ENCODE data around the gene LSM7.

LSM7 gene

GRCh38 chr19:2296141-2296540 is 32.2 kb downstream of the LSM7 start:
- Mint-ChIP-seq H3K4me3 (no peak overlapping the region), H3K27me3 (ENCODE audit: low read depth) (peaks cover 2% of the 10 kb centered on the region), H3K9me3 (no peaks in the 10 kb centered on the region), H3K36me3 (ENCODE audit: low read depth) (peaks cover 17% of the 10 kb centered on the region), H3K4me1 (ENCODE audit: low read depth) (peaks cover 2% of the 10 kb centered on the region), H3K27ac (no peak overlapping the region)
- no peak for DNase-seq (ENCODE audit: low spot score)

GRCh38 chr19:2294687-2295335 is 33.6 kb downstream of the LSM7 start:
- Mint-ChIP-seq H3K36me3 (ENCODE audit: low read depth) (peaks cover 23% of the 10 kb centered on the region), H3K27me3 (ENCODE audit: low read depth) (no peaks in the 10 kb centered on the region), H3K27ac (no peak overlapping the region), H3K4me1 (ENCODE audit: low read depth) (peaks cover 2% of the 10 kb centered on the region), H3K9me3 (no peaks in the 10 kb centered on the region), H3K4me3 (no peak overlapping the region)
- DNase-seq (ENCODE audit: low spot score), result no peak

GRCh38 chr19:2291185-2291751 is 37.1 kb downstream of the LSM7 start:
- no peaks in the 10 kb centered on the region for H3K27me3 Mint-ChIP-seq (ENCODE audit: low read depth)
- peaks cover 26% of the 10 kb centered on the region for H3K36me3 Mint-ChIP-seq (ENCODE audit: low read depth)
- H3K4me3 Mint-ChIP-seq, result peak overlapping the region; percentile 79
- H3K27ac Mint-ChIP-seq, result no peak overlapping the region
- peaks cover 17% of the 10 kb centered on the region for H3K4me1 Mint-ChIP-seq (ENCODE audit: low read depth)
- DNase-seq (ENCODE audit: low spot score), result no peak
- H3K9me3 Mint-ChIP-seq, result no peaks in the 10 kb centered on the region

DNA sequence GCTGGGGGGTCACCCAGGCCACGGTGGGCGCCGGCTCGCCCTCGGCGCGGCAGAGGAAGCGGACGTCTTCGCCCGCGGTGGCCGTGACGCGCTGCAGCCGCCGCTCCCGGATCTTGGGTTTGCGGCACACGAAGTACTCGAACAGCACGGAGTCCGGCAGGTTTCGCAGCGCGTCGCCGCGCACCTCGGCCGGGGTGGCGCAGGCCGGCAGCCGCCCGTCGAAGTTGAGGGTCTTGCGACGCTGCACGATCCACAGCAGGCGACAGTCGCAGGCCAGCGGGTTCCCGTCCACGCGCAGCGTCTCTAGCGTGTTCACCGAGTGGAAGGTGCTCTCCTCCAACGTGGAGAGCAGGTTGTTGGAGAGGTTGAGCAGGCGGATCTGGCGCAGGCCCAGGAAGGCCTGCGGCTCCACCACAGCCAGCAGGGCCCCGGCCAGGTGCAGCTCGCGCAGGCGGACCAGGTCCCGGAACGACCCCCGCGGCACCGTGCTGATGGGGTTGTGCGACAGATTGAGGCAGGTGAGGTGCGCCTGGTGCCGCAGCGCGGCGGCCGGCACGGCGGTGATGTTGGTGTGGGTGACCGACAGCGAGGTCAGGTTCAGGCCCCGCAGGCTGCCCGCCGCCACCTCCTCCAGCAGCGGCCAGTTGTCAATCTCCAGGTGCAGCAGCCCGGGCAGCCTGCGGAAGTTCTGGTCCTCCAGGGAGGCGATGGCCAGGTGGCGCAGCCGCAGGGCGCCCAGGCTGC is 37.8 kb downstream of the LSM7 start:
- Mint-ChIP-seq H3K27me3 (ENCODE audit: low read depth) (no peaks in the 10 kb centered on the region), H3K27ac (peak overlapping the region; percentile 77), H3K4me1 (ENCODE audit: low read depth) (peaks cover 17% of the 10 kb centered on the region), H3K4me3 (peak overlapping the region; percentile 79), H3K9me3 (no peaks in the 10 kb centered on the region), H3K36me3 (ENCODE audit: low read depth) (peaks cover 26% of the 10 kb centered on the region)
- DNase-seq (ENCODE audit: low spot score), result no peak

- Mint-ChIP-seq H3K27me3 (ENCODE audit: low read depth) (no peaks in the 10 kb centered on the region), H3K4me3 (peak overlapping the region; percentile 89), H3K36me3 (ENCODE audit: low read depth) (peaks cover 24% of the 10 kb centered on the region), H3K4me1 (ENCODE audit: low read depth) (peaks cover 17% of the 10 kb centered on the region), H3K9me3 (no peaks in the 10 kb centered on the region), H3K27ac (peak overlapping the region; percentile 98)
- DNase-seq (ENCODE audit: low spot score), result peak; percentile 61
These were observed 38.5 kb downstream of the LSM7 start for GRCh38 chr19:2289714-2290435.

DNA sequence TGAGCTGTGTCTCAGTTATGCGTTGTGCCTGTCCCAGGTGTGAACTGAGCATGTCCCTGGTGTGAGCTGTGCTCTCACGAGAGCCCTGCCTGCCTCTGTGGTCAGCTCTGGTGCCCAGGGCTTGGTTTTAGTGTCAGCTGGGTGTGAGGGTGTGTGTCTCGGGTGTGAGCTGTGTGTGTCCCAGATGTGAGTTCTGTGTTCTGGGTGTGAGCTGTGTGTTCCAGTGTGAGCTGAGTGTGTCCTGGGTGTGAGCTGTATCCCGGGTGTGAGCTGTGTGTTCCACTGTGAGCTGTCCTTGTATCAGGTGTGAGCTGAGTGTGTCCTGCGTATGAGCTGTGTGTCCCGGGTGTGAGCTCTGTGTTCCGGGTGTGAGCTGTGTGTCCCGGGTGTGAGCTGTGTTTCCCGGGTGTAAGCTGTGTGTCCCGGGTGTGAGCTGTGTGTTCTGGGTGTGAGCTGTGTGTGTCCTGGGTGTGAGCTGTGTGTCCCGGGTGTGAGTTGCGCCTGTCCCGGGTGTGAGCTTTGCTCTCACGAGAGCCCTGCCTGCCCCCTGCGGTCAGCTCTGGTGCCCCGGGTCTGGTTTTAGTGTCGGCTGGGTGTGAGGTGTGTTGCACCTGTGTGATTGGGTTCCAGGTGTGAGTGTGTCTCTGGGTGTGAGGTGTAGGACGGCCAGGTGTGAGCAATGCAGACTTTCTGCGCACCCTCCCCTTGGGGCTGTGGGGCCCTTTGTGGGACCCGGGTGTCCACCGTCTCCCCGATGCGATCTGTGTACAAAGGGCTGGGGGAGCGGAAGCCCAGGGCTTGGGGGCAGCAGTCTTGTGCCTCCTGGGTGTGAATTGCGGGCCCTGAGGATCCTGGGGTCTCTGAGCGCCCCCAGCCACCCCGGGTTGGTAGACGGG is 39.3 kb downstream of the LSM7 start:
- Mint-ChIP-seq H3K36me3 (ENCODE audit: low read depth) (peaks cover 21% of the 10 kb centered on the region), H3K9me3 (no peaks in the 10 kb centered on the region), H3K4me3 (peak overlapping the region; percentile 89), H3K27me3 (ENCODE audit: low read depth) (no peaks in the 10 kb centered on the region), H3K27ac (peak overlapping the region; percentile 98), H3K4me1 (ENCODE audit: low read depth) (peaks cover 17% of the 10 kb centered on the region)
- no peak for DNase-seq (ENCODE audit: low spot score)

DNA sequence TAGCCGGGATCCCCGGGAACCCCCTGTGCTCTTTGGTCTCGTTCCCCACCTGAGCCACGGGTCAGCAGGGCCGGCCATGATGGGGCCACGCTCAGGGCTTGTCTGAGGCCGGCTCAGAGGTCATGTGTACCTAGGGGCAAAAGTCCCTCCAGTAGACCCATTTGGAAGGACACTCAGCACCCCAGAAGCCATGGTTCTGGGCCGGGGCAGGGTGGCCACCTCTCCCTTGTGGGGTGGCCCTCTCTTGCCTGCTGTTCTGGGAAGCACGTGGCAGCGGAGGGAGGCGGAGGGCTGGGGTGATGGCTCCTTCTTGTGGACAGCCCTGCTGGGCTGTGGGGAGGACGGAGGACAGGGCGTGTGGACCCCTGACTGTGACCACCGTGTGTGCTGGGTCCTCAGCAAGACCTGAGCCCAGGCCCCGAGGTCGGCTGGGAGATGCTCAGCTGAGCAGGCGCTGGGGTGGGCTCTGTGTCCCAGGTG is 40.0 kb downstream of the LSM7 start:
- no peak for DNase-seq (ENCODE audit: low spot score)
- no peaks in the 10 kb centered on the region for H3K27me3 Mint-ChIP-seq (ENCODE audit: low read depth)
- peaks cover 15% of the 10 kb centered on the region for H3K4me1 Mint-ChIP-seq (ENCODE audit: low read depth)
- peak overlapping the region; percentile 89 for H3K4me3 Mint-ChIP-seq
- H3K9me3 Mint-ChIP-seq, result no peaks in the 10 kb centered on the region
- H3K27ac Mint-ChIP-seq, result peak overlapping the region; percentile 98
- H3K36me3 Mint-ChIP-seq (ENCODE audit: low read depth), result peaks cover 17% of the 10 kb centered on the region

DNA sequence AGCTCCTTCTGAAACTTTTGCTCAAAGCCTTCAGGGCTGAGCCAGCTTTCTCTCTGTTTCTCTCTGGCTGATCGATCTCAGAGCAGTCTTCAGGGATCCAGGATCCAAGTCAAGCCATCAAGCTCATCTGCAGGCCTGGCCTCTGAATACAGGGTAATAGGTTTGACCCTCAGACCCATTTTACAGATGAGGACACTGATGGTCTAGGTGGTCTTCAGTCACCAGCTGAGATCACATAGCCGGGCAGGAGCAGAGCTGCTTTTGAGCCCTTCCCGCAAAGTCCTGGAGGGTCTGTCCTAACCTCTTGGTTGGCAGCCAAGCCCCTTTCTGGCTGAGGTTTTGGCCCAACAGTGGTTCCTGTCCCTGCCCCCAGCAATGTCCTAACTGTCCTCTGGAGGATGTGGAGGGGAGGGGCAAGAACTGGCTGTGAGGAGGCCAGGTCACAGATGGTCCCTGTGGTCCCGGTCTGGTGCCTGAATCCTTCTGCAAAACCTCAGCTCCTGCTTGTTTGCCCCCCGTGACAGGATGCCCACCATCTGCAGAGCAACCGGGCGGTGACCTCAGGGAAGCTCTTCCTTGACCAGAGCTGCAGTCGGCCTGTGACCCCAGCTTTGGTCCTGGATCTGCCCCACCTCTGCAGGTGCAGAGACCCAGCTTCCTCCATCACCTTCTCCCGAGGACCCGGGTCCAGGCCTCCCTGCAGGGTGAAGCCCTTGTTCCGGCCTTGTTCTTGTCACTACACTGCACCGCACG is 40.6 kb downstream of the LSM7 start:
- peaks cover 14% of the 10 kb centered on the region for H3K36me3 Mint-ChIP-seq (ENCODE audit: low read depth)
- DNase-seq (ENCODE audit: low spot score), result no peak
- H3K27me3 Mint-ChIP-seq (ENCODE audit: low read depth), result peaks cover 4% of the 10 kb centered on the region
- H3K4me3 Mint-ChIP-seq, result no peak overlapping the region
- no peaks in the 10 kb centered on the region for H3K9me3 Mint-ChIP-seq
- H3K4me1 Mint-ChIP-seq (ENCODE audit: low read depth), result peaks cover 18% of the 10 kb centered on the region
- peak overlapping the region; percentile 98 for H3K27ac Mint-ChIP-seq

DNA sequence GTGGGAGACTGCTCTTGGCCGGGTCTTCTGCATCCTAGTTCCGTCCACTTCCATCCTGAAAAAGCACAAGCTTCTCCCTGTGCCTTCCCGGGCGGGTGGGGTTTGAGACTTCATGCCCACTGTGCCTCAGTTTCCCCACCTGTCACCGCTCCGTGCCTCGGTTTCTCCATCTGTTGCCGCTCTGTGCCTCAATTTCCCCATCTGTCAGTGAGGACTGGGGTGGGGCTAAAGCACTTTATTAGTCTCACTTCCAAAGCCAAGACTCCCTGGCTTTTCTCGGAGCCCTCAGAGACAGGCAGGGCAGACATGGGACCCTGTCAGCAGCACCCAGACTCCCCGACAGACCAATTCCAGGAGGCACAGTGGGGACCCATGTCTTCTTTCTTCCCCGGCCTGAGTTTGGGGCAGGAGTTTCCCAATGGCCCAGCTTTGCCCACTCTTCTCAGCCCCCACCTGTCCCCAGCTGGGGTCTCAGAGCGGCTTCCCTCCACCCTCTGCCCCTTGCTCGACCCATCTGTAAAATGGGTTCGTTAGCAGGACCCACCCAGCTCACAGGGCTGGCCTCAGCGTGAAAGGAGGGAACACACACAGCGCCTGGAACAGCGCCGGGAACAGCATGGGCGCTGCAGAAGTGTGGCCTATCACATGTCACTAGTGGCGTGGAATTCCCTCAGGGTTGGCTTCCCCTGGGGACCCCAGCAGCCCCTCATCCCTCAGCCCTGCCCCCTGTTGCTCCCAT is 41.8 kb downstream of the LSM7 start:
- peaks cover 25% of the 10 kb centered on the region for H3K4me1 Mint-ChIP-seq (ENCODE audit: low read depth)
- no peak for DNase-seq (ENCODE audit: low spot score)
- H3K4me3 Mint-ChIP-seq, result no peak overlapping the region
- peaks cover 9% of the 10 kb centered on the region for H3K36me3 Mint-ChIP-seq (ENCODE audit: low read depth)
- H3K27ac Mint-ChIP-seq, result peak overlapping the region; percentile 7
- peaks cover 7% of the 10 kb centered on the region for H3K27me3 Mint-ChIP-seq (ENCODE audit: low read depth)
- no peaks in the 10 kb centered on the region for H3K9me3 Mint-ChIP-seq

DNA sequence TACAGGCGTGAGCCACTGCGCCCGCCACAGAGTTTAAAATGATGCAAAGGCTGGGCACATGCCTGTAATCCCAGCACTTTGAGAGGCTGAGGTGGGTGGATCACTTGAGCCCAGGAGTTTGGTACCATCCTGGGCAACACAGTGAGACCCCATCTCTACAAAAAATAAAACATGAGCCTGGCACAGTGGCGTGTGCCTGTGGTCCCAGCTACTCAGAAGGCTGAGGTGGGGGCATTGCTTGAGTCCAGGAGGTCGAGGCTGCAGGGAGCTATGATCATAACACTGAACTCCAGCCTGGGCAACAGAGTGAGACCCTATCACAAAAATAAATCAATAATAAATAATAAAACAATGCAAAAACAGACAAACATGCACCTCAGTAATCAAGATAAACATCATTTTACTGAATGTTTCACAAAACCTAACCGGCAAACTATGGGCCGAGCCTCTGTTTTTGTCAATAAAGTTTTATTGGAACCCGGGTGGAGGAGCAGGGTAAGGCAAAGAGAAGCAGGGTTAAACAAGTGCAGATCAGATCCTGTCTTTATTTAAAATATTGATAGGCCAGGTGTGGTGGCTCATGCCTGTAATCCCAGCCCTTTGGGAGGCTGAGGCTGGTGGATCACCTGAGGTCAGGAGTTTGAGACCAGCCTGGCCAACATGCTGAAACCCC is 44.4 kb downstream of the LSM7 start:
- Mint-ChIP-seq H3K4me1 (ENCODE audit: low read depth) (peaks cover 17% of the 10 kb centered on the region), H3K27ac (no peak overlapping the region), H3K9me3 (no peaks in the 10 kb centered on the region), H3K36me3 (ENCODE audit: low read depth) (no peaks in the 10 kb centered on the region), H3K4me3 (no peak overlapping the region), H3K27me3 (ENCODE audit: low read depth) (peaks cover 7% of the 10 kb centered on the region)
- DNase-seq (ENCODE audit: low spot score), result no peak

- H3K27me3 Mint-ChIP-seq (ENCODE audit: low read depth), result peaks cover 7% of the 10 kb centered on the region
- peaks cover 9% of the 10 kb centered on the region for H3K4me1 Mint-ChIP-seq (ENCODE audit: low read depth)
- no peak overlapping the region for H3K27ac Mint-ChIP-seq
- H3K9me3 Mint-ChIP-seq, result no peaks in the 10 kb centered on the region
- H3K36me3 Mint-ChIP-seq (ENCODE audit: low read depth), result no peaks in the 10 kb centered on the region
- peak overlapping the region; percentile 27 for H3K4me3 Mint-ChIP-seq
- no peak for DNase-seq (ENCODE audit: low spot score)
These were observed 45.5 kb downstream of the LSM7 start for GRCh38 chr19:2282862-2283237.
